Measurements from ENCODE around the gene XG.
"Not testable (repeated sequence)": the region's sequence is repeated elsewhere in the genome, so short reads cannot be mapped to it uniquely, and the experiment has no call there.

The XG gene

DNA sequence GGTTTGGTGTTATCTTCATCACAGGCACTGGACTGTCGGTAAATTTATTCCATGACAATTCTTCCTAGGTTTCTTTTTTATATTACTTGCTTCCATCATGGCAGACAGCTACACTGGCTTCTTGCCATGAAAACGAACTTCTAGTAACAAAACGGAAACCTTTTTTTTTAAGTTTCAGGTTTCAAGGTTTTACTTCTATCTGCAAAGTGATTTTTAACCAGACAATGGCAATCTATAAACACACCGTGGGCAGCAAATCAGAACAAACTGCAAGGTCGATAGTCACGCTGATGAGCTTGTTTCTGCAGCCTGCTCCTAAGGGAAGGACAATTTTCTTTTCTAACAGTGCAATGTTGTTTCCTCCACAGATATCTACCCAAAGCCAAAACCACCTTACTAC, 29.9 kb downstream of the XG start:
- no peak for DNase-seq

DNA sequence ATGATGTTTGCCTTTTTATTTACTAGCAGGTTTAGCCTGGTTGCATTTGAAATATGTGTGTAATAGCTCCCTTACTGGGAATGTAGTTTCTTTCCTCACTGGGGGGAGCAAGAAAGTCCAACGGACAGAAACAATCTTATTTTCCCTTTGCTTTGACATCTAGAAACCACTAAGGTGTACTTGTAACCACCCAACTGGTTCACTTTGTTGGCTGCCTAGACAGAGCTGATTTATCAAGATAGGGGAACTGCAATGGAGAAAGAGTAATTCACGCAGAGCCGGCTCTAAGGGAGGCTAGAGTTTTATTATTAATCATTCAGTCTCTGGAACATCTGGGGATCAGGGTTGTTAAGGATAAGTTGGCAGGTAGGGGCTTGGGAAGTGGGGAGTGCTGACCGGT, 30.3 kb downstream of the XG start:
- no peak for DNase-seq

DNA sequence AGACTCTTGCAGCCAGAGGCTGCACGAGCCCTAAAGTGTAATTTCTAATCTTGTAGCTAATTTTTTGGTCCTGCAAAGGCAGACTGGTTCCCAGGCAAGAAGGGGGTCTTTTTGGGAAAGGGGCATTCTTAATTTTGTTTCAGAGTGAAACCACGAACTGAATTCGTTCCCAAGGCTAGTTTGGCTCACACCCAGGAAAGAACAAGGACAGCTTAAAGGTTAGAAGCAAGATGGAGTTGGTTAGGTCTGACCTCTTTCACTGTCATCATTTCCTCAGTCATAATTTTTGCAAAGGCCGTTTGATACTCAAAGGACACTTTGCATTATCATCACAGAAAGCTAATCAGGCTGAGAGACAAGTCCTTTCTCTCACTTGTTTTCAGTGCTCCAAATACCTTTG, 30.9 kb downstream of the XG start:
- DNase-seq: no peak

DNA sequence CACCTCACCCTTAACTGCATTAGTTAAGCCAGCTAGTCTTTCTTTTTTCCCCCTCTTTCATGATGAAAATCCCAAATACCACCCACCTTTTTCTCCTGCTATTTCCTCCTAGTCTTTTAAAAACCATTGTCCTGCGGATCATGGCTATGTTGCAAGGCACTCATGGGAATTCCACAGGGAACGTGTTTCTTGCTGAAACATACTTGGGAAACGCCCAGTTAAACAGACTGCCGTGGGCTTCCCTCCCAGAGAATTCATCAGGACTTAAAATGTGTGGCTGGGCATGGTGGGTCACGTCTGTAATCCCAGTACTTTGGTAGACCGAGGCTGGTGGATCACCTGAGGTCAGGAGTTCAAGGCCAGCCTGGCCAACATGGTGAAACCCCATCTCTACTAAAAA, 32.2 kb downstream of the XG start:
- DNase-seq: no peak

DNA sequence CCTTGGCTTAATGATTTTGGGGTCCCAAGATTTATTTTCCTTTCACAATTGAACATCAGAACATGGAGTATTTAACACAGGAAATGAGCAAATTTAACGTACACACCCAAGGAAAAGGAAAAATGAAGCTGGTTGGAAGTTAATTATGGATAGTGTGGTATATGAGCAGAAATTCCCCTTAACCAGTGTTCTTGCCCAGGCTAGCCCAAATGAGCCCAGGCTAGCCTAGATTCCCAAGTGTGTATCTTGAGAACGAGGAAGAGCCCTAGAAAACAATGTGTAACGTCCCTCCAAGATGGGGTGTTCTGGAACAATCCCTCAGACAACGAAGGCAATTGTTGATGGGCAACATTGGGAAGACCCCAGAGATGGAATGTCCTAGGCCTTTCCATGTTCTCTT, 33.7 kb downstream of the XG start:
- no peak for DNase-seq

DNA sequence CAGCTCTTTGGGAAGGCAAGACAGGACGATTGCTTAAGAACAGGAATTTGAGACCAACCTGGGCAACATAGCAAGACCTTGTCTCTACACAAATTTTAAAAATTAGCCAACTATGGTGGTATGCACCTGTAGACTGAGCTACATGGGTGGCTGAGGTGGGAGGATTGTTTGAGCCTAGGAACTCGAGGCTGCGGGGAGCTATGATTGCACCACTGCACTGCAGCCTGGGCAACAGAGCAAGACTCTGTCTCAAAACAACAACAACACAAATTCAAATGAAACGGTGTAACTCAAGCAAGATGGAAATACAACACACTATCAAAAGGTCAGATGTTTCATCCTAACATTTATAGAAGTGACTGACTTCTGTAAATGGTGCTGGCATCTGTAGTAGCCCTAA, 37.1 kb downstream of the XG start:
- DNase-seq: no peak

DNA sequence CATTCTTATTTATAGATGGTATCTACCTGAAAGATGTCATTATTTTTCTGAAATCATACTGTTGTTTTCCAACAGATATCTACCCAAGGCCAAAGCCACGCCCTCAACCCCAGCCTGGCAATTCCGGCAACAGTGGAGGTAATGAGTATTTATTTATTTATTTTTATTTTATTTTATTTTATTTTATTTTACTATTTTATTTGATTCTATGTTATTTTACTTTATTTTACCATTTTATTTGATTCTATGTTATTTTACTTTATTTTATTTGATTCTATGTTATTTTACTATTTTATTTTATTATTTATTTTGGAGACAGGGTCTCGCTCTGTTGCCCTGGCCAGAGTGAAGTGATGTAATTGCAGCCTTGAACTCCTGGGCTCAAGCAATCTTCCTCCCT, 37.7 kb downstream of the XG start:
- no peak for DNase-seq

DNA sequence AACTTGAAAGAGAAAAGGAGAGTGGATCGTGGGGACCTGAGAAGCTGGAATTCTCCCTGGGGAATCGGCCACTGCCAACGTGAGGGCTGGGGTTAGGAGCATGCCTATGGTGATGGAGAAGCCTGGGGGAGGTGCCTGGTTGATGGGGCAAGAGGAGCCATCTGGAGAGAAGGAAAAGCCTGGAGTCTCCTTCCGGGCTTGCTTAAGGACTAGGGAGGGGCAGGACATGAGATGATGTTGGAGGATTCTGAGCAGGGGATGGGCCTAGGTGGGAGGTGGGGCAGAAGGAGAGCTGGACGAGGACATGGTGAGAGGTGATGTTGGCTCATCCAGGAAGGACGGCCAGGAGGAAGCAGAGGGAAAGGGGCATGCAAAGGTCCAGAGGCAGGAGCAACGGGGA, 41.9 kb downstream of the XG start:
- no peak for DNase-seq

DNA sequence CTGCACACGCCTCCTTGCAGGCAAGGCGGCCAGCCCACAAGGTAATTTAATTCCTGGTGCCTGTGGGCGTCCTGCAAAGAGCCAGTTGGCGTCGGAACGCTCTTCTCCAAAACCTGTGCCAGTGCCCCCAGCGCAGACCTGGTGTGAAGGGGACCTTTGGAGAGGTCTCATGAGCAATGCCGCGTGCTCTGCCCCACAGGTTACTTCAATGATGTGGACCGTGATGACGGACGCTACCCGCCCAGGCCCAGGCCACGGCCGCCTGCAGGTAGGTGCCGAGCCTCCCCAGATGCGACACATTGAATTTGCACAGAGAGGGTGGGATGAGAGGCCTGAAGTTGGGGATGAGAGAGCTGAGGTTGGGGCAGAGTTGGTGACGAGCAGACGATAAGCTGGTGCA, 42.5 kb downstream of the XG start:
- DNase-seq: no peak

DNA sequence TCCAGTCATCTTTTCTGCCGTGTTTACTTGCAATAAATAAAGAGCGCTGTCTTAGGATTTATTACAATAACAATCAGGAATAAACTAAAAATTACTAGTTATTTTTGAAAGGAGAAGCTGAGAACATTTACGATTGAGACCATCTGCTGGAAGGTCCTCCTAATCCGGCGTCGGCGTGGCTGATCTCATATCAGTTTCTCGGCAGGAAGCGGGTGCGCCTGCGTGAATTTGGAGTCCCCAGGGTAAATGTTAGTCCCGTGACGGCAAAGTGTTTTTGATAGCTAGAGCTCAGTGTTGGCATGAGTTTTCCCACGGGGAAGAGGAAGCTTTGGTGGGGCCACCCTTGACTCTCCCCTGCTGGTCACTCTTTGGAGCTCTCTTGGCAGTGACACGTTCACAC, 45.0 kb downstream of the XG start:
- DNase-seq: not testable (repeated sequence)

DNA sequence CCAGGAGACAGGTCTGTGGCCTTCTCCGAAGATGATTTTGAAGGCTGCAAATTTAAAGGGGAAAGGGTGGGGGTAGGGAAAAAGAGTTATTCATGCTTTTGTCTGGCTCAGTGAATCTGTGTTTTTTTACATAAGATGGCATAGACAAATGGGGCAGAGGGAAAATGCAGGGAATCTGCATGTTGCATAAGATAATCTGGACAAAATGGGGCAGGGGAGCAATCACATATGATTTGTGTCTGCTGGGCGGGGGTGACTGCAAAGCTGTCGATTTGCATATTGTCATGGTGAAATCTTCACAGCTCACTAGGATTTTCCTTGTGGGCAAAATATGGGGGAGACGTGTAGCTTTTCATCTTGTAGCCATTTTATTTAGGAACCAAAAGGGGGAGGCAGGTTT, 47.5 kb downstream of the XG start:
- DNase-seq: no peak

DNA sequence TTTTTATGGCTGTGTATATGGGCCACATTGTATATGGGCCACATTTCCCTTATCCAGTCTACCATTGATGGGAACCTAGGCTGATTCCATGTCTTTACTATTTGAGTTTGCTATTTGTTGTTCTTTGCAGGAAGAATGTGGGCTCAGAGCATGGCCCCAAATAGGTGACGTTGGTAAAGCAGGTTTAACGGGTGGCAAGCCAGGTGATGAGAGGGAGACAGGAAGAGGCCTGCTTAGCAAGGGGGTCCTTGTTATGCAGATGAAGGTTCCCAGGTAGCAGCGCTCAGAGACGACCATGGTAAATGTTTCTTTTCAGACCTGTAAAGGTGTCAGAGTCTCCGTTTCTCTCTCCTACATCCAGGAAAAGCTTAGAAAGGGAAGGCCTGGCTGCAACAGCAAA, 48.1 kb downstream of the XG start:
- not testable (repeated sequence) for DNase-seq

DNA sequence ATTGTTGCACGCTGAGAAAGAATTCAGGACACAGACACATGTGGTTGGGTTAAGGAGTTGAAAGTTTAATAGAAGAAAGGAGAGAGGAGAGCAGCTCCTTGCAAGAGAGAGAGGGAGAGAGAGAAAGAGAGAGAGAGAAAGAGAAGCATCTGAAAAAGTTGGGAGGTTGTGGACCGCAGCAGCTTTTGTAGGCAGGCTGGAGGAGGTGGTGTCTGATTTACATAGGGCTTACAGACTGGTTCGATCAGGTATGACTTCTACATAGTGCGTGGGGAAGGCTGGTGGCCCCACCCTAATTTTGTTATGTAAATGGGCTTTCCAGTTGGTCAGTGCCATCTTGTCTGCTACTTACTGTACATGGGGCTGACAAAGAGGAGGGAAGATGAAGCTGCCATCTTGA, 49.4 kb downstream of the XG start:
- no peak for DNase-seq

DNA sequence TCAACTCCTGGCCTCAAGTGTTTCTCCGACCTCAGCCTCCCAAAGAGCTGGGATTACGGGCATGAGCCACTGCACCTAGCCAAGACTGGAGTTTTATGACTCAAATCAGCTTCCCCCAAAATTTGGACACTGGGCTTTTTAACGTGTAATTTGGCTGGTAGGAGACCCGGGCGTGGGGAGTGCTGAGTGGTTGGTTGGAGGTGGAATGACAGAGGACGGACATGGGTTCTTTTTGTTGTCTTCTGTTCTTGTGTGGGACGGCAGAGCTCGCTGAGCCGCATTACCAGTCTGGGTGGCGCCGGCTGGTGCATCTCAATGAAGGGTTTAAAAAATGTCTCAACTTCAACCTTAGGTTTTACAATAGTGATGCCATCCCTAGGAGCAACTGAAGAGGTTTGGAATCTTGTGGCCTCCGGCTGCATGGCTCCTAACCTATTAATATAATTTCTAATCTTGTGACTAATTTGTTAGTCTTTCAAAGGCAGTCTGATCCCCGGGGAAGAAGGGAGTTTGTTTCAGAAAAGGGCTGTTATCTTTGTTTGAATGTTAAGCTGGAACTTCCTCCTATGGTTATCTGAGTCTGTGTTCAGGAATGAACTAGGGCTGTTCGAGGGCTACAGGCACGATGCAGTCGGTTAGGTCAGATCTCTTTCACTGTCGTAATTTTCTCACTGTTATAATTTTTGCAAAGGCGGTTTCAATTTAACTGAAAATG, 50.7 kb downstream of the XG start:
- not testable (repeated sequence) for DNase-seq

DNA sequence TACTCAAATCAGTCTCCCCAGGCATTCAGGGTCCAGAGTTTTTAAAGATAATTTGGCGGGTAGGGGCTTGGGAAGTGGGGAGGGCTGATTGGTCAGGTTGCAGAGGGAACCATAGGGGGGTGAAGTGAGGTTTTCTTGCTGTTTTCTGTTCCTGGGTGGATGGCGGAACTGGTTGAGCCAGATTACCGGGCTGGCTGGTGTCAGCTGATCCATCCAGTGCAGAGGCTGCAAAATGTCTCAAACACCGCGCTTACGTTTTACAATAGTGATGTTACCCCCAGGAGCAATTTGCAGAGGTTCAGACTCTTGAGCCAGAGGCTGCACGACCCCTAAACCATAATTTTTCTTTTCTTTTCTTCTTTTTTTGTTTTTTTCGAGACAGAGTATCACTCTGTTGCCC, 51.6 kb downstream of the XG start:
- DNase-seq: not testable (repeated sequence)

DNA sequence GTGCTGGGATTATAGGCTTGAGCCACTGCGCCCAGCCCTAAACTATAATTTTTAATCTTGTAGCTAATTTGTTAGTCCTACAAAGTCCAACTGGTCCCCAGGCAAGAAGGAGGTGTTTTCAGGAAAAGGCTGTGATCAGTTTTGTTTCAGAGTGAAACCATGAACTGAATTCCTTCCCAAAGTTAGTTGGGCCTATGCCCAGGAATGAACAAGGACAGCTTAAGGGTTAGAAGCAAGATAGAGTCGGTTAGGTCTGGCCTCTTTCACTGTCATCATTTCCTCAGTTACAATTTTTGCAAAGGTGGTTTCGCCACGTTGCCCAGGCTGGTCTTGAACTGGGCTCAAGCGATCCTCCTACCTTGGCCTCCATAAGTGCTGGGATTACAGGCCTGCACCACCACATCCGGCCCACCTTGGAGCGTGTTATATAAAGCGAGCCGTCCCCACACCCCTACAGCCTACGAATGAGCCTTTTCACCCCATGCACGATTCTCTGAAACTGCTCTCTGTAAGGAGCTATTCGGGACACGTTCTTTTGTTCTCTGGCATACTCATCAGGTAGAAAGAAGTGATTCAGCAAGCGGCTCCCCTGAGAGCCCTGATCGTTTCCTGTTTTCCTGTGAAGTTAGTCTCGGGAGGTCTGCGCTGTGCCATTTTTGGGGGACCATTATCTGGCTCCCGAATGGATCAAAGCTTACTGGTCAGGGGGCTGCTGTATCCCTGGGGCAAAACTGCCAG, 52.4 kb downstream of the XG start:
- DNase-seq: not testable (repeated sequence)

DNA sequence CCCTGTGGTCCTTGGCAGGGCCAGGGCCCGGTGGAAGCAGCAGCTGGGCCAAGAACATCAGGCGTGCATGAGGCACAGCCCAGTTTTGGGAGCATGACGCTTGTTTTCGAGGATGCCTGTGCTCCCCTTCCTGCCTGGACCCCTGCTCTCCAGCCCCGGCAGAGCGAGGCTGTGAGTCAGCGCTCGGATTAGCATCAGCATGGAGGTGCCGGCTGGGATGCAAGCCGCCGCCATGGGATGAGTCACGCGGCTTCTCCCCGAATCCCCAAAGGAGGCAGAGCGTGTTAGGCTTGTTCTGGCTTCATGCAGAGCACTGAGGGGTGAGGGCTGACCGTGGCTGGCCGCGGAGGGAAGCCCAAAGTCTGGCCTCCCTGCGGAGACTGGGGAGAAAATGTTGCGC, 53.0 kb downstream of the XG start:
- not testable (repeated sequence) for DNase-seq

DNA sequence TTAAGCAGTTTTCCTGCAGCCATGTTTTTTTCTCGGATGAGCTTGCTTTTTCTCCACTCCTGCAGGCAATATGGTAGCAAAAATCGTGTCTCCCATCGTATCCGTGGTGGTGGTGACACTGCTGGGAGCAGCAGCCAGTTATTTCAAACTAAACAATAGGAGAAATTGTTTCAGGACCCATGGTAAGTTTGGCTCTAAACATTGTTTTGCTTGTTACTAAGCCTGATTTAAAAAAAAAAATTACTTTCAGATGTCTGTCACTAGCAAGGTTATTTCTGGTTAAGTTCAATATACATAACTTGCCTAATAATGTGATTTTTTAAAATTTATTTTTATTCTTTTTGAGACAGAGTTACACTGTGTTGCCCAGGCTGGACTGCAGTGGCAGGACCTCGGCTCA, 59.4 kb downstream of the XG start:
- no peak for DNase-seq

DNA sequence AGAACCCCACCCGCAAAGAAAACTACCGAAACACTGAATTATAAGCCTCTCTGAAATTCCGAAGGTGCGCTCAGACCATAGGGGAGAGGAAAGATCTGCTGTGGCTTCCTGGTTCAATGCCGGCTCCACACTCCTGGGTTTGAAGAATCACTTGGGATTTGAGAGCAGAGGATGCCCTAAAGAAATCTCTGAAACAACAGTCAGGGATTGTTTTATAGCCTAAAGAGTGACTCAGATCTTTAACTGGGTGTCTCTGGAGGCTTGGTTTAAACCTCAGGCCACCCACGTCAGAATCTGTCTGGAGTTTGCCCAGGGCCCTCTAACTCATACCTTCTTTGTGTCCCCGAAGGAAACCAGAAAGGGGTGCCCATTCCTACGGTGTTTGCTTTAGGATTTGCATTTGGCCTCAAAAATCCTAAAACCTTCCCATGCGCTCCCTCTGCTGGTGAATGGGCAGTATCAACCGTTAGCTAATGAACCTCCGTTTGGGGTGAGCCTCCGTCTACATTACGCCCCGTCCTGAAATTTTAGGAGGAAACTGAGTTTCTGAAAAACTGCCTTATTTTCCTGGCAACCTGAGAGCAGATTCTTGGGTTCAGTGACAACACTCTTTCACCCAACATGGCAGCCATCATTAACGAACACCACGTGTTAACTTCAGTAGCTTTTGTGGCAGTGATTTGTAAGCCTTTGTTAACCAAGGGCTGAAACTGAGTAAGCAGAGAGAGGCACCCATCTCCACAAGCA, 60.5 kb downstream of the XG start:
- peak; percentile 28 to 37 for DNase-seq

DNA sequence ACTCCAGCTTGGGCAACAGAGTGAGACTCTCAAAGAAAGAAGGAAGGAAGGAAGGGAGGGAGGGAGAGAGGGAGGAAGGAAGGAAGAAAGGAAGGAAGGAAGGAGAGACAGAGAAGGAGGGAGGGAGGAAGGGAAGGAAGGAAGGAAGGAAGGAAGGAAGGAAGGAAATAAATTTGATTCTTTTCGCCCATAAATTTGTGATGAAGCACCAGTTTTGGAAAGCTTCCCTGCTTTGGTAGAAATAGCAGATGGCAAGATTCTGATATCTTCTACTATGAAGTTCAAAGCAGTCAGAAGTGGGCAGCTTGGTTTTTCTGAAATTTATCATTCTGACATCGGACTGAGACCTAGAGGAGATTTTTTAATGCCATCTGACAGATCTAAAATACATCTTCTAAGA, 65.2 kb downstream of the XG start:
- no peak for DNase-seq

DNA sequence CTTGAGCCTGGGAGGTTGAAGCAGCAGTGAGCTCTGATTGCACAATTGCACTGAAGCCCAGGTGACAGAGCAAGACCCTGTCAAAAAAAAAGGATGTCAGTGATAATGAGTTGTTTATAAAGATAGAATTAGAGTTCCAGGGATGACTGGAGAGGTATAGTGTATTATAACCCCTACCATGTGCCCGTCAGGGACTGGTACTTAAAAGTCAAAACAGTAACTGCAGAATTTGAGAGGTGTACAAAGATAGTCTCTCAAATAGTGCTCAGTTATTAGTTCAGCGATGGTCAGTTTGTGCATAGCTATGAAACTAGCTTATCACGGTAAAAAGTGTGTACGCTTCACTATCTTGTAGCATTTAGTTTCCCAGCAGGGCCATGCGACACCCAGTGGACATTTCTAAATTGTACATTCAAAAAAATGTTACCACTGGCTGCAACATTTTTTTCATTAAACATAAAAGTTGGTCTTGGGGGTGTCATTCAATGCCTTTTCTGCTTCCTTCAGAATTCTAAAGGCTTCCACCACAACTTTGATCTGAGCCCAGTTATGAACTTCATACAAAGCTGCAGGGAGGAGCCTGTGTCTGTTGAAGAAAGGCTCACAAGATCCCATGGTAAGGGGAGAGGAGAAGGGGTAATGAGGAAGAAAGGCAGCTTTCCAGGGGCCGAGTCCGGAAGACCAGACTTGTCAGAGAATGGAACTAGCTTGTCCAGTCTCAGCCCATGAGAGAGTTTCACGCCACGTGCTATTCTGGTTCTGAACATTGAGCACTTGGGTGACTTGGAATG, 67.7 kb downstream of the XG start:
- DNase-seq: no peak

DNA sequence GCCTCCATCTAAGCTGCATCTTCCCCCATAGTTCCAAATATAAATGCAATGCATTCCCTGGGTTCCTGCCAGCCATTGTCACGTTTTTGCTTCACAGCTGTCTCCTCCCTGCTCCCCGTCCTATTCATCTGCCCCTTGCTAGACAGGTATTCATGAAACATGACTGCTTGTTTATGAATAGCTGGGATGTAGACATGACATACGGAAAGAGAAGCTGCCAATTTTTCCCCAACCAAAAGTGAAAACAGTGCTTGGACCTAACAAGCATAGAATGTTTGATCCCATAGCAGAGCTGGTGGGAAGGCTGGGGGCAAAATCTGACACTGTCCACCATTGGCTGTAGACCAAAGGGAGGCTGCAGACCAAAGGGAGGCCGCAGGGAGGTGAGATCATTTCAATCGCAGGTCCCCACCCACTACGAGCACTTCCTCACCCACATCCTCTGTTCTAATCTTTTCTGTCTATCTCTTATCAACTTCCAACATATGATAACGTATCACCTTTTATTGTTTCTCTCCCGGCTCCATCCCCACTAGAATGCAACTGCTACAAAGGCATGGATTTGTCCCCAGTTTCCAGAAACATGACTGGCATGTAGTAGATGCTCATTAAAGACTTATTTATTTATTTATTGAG, 68.4 kb downstream of the XG start:
- no peak for DNase-seq

Measured in stimulated activated CD4-positive, alpha-beta T cell treated with anti-CD3 and anti-CD28 coated beads, Interleukin-2, amount 100 ng/mL, for 48 hours (primary cell).